ENCODE results near the gene ADAMTS1.

Gene ADAMTS1

DNA sequence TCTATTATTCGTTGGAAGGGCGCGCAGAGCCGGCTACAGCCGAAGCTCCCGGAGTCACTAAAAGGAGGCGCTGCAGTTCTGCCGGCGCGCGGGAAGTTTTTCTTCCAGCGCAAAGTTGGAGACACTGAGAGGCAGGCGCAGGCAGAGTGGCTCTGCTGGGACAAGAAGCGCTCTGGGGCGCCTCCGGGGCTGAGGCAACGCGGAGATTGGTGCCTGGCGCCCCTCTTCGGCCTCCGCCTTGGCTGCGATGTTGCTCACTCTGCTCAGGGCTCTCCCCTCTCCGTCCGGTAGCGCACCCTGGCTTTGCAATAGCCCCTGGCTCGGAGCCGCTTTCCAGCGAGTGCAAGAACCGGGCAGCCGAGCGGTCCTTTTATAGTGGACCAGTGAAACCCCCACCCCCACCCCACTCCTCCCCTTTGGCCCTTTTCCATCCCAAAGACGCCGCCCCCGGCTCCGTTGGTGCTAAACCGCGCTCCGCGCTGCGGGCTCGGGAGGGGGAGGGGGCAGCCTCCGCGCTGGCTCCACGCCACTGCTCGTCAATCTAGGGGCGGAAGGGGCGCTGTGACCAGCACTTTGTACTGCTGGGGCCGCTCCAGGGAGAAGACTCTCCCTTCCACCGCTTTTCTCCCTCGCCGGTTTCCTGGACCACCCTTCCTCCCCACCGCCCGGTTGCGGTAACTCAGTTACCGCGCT is at the start of gene ADAMTS1 (continued):
- TF ChIP-seq, protein P1, sequence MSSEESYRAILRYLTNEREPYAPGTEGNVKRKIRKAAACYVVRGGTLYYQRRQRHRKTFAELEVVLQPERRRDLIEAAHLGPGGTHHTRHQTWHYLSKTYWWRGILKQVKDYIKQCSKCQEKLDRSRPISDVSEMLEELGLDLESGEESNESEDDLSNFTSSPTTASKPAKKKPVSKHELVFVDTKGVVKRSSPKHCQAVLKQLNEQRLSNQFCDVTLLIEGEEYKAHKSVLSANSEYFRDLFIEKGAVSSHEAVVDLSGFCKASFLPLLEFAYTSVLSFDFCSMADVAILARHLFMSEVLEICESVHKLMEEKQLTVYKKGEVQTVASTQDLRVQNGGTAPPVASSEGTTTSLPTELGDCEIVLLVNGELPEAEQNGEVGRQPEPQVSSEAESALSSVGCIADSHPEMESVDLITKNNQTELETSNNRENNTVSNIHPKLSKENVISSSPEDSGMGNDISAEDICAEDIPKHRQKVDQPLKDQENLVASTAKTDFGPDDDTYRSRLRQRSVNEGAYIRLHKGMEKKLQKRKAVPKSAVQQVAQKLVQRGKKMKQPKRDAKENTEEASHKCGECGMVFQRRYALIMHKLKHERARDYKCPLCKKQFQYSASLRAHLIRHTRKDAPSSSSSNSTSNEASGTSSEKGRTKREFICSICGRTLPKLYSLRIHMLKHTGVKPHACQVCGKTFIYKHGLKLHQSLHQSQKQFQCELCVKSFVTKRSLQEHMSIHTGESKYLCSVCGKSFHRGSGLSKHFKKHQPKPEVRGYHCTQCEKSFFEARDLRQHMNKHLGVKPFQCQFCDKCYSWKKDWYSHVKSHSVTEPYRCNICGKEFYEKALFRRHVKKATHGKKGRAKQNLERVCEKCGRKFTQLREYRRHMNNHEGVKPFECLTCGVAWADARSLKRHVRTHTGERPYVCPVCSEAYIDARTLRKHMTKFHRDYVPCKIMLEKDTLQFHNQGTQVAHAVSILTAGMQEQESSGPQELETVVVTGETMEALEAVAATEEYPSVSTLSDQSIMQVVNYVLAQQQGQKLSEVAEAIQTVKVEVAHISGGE (tag by site-specific recombination; conservative IDR thresholded peaks at IDR 0.05; ENCODE audit: low read depth) = peak; percentile 41
- TF ChIP-seq MYNN (tag by site-specific recombination; IDR thresholded peaks at IDR 0.05; ENCODE audit: borderline replicate concordance) (no peak), ZNF768 (tag by site-specific recombination; IDR thresholded peaks at IDR 0.05) (0 out of 2 replicates have a peak, but pooled peaks have one; percentile 13), ZNF184 (tag by site-specific recombination; IDR thresholded peaks at IDR 0.05) (peak; percentile 29; the same call in 1 of the 2 replicates), ZNF324 (tag by site-specific recombination; IDR thresholded peaks at IDR 0.05) (peak; percentile 44; the same call in 1 of the 2 replicates), ZNF140 (tag by site-specific recombination; IDR thresholded peaks at IDR 0.05) (no peak), ZNF416 (tag by site-specific recombination; IDR thresholded peaks at IDR 0.05) (no peak), ZNF664 (tag by site-specific recombination; IDR thresholded peaks at IDR 0.05) (no peak), ZBTB17 (tag by site-specific recombination; IDR thresholded peaks at IDR 0.05) (0 out of 2 replicates have a peak, but pooled peaks have one; percentile 41), SP7 (tag by site-specific recombination; IDR thresholded peaks at IDR 0.05) (peak; percentile 74), ZNF404 (tag by site-specific recombination; IDR thresholded peaks at IDR 0.05) (no peak), HOXD13 (CRISPR knock-in tag; IDR thresholded peaks at IDR 0.05; ENCODE audit: borderline replicate concordance) (no peak), ZNF223 (tag by site-specific recombination; IDR thresholded peaks at IDR 0.05) (peak; percentile 98), ZNF677 (tag by site-specific recombination; IDR thresholded peaks at IDR 0.05) (no peak), KLF10 (tag by site-specific recombination; IDR thresholded peaks at IDR 0.05) (peak; percentile 87; the same call in 1 of the 2 replicates), ZNF518A (tag by site-specific recombination; conservative IDR thresholded peaks at IDR 0.05; ENCODE audit: low read depth) (no peak; the same call in 1 of the 2 replicates), MZF1 (tag by site-specific recombination; IDR thresholded peaks at IDR 0.05; ENCODE audit: borderline replicate concordance) (no peak), SCRT2 (tag by site-specific recombination; IDR thresholded peaks at IDR 0.05) (no peak), ZNF132 (tag by site-specific recombination; IDR thresholded peaks at IDR 0.05; ENCODE audit: borderline replicate concordance) (no peak), ZNF843 (tag by site-specific recombination; IDR thresholded peaks at IDR 0.05) (0 out of 2 replicates have a peak, but pooled peaks have one; percentile 61), ZIC2 (tag by site-specific recombination; IDR thresholded peaks at IDR 0.05) (peak; percentile 34; the same call in 1 of the 2 replicates), GLIS1 (tag by site-specific recombination; IDR thresholded peaks at IDR 0.05) (peak; percentile 73)
- TF ChIP-seq, protein P2, sequence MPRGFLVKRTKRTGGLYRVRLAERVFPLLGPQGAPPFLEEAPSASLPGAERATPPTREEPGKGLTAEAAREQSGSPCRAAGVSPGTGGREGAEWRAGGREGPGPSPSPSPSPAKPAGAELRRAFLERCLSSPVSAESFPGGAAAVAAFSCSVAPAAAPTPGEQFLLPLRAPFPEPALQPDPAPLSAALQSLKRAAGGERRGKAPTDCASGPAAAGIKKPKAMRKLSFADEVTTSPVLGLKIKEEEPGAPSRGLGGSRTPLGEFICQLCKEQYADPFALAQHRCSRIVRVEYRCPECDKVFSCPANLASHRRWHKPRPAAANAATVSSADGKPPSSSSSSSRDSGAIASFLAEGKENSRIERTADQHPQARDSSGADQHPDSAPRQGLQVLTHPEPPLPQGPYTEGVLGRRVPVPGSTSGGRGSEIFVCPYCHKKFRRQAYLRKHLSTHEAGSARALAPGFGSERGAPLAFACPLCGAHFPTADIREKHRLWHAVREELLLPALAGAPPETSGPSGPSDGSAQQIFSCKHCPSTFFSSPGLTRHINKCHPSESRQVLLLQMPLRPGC (tag by site-specific recombination; IDR thresholded peaks at IDR 0.05) = peak; percentile 14; the same call in 1 of the 2 replicates
- TF ChIP-seq, protein P3, sequence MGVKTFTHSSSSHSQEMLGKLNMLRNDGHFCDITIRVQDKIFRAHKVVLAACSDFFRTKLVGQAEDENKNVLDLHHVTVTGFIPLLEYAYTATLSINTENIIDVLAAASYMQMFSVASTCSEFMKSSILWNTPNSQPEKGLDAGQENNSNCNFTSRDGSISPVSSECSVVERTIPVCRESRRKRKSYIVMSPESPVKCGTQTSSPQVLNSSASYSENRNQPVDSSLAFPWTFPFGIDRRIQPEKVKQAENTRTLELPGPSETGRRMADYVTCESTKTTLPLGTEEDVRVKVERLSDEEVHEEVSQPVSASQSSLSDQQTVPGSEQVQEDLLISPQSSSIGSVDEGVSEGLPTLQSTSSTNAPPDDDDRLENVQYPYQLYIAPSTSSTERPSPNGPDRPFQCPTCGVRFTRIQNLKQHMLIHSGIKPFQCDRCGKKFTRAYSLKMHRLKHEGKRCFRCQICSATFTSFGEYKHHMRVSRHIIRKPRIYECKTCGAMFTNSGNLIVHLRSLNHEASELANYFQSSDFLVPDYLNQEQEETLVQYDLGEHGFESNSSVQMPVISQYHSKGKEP (tag by site-specific recombination; IDR thresholded peaks at IDR 0.05) = peak; percentile 74; the same call in 1 of the 2 replicates
- TF ChIP-seq, protein P4, sequence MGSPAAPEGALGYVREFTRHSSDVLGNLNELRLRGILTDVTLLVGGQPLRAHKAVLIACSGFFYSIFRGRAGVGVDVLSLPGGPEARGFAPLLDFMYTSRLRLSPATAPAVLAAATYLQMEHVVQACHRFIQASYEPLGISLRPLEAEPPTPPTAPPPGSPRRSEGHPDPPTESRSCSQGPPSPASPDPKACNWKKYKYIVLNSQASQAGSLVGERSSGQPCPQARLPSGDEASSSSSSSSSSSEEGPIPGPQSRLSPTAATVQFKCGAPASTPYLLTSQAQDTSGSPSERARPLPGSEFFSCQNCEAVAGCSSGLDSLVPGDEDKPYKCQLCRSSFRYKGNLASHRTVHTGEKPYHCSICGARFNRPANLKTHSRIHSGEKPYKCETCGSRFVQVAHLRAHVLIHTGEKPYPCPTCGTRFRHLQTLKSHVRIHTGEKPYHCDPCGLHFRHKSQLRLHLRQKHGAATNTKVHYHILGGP (tag by site-specific recombination; IDR thresholded peaks at IDR 0.05) = no peak

Measured in HEK293 (cell line).